HCT116 (cell line): ENCODE results near the gene ADCY1.

Source experiments
- CEBPB ChIP-seq: IDR thresholded peaks from 2 replicates; pipeline ENCODE4 v1.6.1; 2012; ENCODE audit warnings: low read depth
- POLR2A ChIP-seq: IDR thresholded peaks from 2 replicates; pipeline ENCODE4 v1.7.0; 2011; ENCODE audit warnings: borderline replicate concordance; ENCODE audit not compliant: insufficient read depth, insufficient read length; ENCODE audit errors: extremely low read depth
- POLR2AphosphoS5 ChIP-seq: IDR thresholded peaks from 2 replicates; pipeline ENCODE4 v1.6.1; 2011; ENCODE audit warnings: mild to moderate bottlenecking, low read depth, low read length, moderate library complexity
- TF ChIP-seq, protein P1 (sequence below), 3 experiments: fragments of 200-600 bp in 1 of 3; sonication (generic) in 1 of 3; IDR thresholded peaks in 2 of 3; conservative IDR thresholded peaks in 1 of 3; 2 replicates each; pipeline ENCODE4 v1.5.1; 2012 to 2017; ENCODE audit warnings: low read depth in 2 of 3, low read length in 2 of 3, antibody characterized with exemption in 1 of 3, borderline replicate concordance in 1 of 3, control low read depth in 1 of 3, mild to moderate bottlenecking in 1 of 3, mixed read lengths in 1 of 3, mixed run types in 1 of 3, moderate library complexity in 1 of 3; ENCODE audit not compliant: insufficient read depth in 1 of 3
- TF ChIP-seq, protein P2 (sequence below): IDR thresholded peaks from 2 replicates; pipeline ENCODE4 v1.6.1; 2012; ENCODE audit warnings: low read depth

DNA sequence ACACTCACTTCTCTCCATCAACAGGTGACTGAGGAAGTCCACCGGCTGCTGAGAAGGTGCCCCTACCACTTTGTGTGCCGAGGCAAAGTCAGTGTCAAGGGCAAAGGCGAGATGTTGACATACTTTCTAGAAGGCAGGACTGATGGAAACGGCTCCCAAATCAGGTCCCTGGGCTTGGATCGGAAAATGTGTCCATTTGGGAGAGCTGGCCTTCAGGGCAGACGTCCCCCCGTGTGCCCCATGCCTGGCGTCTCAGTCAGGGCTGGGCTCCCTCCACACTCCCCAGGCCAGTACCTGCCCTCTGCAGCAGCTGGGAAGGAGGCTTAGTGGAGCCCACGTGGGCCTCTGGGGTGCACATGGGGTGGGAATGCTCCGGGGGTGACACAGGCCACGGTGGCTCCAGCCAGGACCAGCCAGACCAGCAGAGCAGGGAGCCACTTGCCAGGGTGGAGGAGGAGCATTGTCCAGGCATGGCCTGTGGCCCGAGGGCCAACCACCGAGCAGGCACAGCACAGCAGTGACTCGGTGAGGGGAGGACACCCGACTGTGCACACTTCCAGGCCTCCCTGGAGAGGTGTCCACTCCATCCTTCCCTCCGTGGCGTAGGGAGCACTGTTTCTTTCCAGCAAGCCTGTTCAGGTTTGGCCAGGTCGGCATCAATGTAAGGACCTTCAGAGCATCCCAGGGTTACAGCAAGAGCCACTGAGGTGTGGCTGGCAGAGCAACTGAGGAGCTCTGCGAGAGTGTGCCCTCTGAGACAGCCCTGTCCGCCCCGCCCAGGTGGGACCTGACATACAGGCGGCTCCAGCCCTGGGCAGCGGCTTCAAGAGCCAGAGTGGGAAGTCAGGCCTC lies 139.7 kb downstream of the ADCY1 start:
- TF ChIP-seq, protein P1, sequence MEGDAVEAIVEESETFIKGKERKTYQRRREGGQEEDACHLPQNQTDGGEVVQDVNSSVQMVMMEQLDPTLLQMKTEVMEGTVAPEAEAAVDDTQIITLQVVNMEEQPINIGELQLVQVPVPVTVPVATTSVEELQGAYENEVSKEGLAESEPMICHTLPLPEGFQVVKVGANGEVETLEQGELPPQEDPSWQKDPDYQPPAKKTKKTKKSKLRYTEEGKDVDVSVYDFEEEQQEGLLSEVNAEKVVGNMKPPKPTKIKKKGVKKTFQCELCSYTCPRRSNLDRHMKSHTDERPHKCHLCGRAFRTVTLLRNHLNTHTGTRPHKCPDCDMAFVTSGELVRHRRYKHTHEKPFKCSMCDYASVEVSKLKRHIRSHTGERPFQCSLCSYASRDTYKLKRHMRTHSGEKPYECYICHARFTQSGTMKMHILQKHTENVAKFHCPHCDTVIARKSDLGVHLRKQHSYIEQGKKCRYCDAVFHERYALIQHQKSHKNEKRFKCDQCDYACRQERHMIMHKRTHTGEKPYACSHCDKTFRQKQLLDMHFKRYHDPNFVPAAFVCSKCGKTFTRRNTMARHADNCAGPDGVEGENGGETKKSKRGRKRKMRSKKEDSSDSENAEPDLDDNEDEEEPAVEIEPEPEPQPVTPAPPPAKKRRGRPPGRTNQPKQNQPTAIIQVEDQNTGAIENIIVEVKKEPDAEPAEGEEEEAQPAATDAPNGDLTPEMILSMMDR (IDR thresholded peaks at IDR 0.05 in 2 of 3, conservative IDR thresholded peaks at IDR 0.05 in 1 of 3; ENCODE audit: borderline replicate concordance in 1 of 3, insufficient read depth in 1 of 3, low read depth in 2 of 3, low read length in 2 of 3) = no peak
- TF ChIP-seq POLR2AphosphoS5 (no peak), CEBPB (no peak), POLR2A (no peak)
- TF ChIP-seq, protein P2, sequence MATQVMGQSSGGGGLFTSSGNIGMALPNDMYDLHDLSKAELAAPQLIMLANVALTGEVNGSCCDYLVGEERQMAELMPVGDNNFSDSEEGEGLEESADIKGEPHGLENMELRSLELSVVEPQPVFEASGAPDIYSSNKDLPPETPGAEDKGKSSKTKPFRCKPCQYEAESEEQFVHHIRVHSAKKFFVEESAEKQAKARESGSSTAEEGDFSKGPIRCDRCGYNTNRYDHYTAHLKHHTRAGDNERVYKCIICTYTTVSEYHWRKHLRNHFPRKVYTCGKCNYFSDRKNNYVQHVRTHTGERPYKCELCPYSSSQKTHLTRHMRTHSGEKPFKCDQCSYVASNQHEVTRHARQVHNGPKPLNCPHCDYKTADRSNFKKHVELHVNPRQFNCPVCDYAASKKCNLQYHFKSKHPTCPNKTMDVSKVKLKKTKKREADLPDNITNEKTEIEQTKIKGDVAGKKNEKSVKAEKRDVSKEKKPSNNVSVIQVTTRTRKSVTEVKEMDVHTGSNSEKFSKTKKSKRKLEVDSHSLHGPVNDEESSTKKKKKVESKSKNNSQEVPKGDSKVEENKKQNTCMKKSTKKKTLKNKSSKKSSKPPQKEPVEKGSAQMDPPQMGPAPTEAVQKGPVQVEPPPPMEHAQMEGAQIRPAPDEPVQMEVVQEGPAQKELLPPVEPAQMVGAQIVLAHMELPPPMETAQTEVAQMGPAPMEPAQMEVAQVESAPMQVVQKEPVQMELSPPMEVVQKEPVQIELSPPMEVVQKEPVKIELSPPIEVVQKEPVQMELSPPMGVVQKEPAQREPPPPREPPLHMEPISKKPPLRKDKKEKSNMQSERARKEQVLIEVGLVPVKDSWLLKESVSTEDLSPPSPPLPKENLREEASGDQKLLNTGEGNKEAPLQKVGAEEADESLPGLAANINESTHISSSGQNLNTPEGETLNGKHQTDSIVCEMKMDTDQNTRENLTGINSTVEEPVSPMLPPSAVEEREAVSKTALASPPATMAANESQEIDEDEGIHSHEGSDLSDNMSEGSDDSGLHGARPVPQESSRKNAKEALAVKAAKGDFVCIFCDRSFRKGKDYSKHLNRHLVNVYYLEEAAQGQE = no peak
